Measurements from ENCODE around the gene PHTF1.

PHTF1 gene

DNA sequence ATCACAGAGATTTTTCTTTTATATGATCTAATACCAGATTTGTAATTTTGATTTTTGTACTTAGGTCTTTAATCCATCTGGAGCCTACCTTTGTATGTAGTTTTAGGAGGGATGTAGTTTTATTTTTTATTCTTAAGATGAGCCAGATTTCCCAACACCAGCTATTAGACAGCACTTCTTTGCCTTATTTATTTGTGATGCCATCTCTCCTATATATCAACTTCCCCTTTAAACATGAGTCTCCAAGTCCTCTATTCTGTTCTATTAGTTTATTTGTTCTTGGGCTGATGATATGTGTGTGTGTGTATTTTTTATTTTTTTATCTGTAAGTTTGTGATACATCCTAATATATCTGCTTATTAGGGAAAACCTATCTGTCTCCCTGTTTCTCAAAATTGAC, 94.2 kb downstream of the PHTF1 start:
- DNase-seq (ENCODE audit: low spot score): no peak

DNA sequence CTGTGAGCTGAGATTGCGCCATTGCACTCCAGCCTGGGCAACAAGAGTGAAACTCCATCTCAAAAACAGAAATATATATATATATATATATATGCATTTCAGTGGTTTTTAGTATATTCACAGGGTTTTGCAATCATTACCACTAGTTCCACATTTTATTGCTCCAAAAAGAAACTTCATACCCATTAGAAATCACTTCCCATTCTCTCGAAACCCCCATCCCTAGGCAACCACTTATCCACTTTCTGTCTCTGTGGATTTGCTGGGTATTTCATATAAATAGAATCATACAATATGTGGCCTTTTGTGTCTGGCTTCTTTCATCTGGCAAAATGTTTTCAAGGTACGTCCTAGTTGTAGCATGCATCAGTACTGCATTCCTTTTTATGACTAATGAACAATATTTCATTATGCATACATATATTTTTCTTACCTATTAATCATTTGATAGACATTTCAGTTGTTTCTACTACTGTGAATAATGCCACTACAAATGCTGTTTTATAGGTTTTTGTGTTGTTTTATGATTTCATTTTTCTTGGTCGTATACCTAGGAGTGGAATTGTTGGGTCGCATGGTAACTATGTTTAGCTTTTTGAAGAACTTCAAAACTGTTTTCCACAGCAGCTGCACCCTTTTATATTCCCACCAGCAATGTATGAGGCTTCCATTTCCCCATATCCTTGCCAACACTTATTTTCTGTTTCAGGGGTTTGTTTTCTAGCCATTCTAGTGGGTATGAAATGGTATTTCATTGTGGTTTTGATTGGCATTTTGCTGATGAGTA, 95.9 kb downstream of the PHTF1 start:
- no peak for DNase-seq (ENCODE audit: low spot score)

DNA sequence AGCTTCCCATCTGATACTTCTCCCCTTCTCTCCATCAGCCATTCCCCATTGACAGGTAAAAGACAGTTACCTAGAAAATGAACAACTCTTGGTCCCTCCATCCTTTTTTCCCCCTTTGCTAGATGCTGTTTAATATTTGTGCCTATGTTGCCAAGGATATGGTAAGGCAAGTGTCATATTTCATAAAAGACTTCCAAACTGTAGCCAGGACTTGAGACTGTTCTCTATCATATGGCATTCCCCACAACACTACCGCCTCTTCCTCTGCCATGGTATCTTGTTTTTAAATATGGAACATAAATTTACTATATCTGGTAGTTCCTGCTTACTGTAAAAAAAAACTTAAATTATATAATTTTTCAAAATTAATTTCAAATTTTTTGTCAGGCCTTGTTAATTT, 97.2 kb downstream of the PHTF1 start:
- no peak for DNase-seq (ENCODE audit: low spot score)

DNA sequence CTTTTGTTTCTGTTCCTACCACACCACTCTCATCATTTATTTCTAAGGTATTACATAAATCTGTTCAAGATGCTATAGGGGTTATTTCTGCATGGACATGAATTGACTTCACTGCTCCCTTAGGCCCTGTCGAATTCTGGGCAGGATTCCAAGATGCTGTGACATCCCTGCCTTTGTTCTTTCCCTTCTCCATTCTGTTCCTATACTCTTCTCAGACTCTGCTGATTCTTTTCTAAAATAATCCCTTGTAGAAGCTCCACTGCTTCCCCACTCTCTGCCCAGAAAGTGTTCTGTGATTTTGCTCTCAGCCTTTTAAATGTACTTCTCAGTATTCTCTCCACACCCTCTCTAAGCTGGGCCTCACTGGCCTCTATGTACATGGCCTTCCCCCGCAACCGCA, 99.2 kb downstream of the PHTF1 start:
- DNase-seq (ENCODE audit: low spot score): no peak

DNA sequence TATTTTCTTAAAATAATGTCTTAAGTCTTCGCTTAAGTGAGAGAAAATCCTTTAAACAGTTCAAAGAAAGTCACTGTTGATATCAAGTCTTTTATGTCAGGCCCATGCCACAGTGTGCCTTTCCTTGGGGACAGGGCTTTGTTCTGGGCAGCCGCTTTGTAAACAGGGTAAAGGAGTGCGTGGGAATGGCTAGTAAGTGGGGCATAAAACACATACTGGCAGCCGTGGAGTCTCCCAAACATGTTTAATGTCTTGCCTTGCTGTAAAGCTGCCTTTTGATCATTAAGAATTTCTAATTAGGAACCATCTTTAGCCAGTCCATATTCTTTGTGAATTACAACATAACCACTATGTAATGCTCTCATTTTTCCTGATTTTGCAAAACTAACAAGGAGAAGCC, 99.7 kb downstream of the PHTF1 start:
- DNase-seq (ENCODE audit: low spot score): no peak

DNA sequence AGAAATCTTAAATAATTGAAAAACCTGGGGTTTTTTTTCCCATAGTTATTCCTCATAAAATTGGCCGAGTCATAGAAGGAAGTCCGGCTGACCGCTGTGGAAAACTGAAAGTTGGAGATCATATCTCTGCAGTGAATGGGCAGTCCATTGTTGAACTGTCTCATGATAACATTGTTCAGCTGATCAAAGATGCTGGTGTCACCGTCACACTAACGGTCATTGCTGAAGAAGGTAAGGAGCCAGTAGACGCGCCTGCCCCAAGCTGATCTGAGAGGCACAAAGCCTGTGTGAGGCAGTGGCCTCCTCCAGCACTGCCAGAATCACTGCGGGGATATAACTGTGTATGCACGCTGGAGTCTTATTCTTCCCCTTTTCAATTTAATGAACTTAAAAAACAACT, 100.3 kb downstream of the PHTF1 start:
- no peak for DNase-seq (ENCODE audit: low spot score)

DNA sequence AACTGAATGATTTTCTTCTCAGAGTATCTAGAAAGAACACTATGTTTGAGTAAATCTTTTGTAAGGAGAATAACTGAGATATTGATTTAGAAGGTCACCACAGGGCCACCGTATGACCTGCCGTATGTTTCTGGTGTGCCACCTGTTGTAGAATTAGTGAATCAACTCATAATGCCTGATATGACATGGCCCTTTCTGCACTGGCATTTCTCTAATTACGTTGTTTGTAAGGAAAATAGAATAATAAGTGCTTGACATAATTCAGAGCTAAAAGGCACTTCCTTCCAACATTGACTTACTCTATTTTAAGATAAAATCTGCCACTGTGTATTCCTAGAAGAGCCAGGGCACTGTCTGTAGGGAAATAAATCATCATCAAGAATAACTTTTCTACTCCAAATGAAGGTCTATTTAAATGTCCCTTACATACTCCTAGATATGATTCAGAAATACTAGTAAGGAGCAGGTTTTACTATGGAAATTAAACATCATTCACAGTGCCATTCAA, 101.7 kb downstream of the PHTF1 start:
- no peak for DNase-seq (ENCODE audit: low spot score)

DNA sequence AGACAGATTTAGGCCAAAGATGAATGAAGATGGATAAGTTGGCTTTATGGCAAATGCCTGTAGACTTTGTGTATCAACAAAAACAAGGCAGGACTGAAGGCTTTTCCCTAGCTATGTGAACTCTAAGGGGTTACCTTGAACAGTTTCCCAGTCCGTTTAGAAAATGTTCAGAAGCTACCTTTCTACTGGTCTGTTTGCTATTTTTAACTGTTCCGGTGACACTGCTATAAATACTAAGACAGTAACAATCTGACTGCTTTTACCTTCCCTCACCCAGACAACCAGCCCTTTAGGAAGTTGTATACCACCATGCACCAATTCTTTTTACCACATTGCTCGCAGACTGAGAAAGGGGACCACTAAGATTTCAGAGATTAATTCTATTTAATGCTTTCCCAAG, 102.2 kb downstream of the PHTF1 start:
- DNase-seq (ENCODE audit: low spot score): no peak

DNA sequence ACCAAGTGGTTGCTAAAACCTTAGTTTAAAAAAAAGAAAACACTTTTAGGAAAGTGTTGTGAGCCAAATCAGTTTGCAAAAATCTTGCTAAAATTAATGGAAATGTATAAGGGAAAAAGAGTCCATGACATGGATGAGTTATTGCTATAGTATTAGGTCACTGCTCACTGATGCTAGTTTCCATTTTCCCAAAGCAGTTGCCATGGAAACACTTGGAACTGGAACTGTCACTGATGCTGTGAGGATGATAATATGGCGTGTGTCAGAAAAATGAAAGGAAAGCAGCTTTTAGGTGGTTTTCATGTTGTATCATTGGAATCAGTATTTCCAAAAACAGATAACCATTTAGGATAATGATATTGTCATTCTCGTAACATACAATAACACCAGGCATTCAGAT, 104.4 kb downstream of the PHTF1 start:
- DNase-seq (ENCODE audit: low spot score): no peak

DNA sequence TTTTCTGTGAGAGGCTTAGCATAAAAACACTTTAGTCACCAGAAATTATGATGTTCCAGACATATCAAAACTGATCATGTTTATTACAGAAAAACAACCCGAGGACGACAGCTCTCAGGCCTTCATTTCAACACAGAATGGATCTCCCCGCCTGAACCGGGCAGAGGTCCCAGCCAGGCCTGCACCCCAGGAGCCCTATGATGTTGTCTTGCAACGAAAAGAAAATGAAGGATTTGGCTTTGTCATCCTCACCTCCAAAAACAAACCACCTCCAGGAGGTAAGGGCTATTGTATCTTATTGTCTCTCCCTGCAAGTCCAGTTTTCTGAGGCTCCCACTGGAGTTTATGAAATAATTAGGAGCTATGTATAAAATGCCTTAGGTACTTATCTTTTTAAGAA, 105.5 kb downstream of the PHTF1 start:
- DNase-seq (ENCODE audit: low spot score): no peak

DNA sequence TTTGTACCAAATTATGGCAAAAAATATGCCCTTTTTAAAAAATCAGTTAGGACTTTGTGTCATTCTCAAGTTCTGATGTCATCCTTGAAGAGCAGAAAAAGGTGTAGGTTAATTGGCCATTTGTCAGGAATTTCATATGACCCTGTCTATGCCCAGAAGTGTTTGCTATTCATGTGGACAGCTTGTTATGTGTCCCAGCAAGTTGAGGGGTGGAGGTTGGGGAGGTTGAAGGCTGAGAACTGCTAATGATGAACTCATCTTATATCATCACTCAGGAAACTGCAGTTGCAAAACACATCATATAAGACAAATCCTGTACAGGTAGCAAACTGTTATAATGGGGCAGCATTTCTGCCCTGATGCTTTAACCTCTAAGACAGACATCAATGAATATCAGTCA, 106.5 kb downstream of the PHTF1 start:
- no peak for DNase-seq (ENCODE audit: low spot score)

DNA sequence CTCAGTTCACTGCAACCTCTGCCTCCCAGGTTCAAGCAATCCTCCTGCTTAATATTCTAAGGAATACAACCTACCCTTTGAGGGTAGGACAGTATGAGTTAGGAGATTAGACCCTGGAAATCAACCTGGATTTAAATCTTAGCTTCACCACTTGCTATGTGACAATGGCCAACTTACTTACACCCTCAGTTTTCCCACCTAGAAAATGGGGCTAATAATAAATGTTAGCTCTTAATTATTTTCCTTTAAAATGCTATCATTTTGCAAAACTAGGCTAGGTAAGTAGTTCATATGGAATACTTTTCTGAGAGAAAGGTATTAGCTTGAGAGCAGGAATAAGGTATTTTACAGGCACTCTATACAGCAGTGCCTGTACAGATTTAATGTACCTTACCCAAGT, 110.8 kb downstream of the PHTF1 start:
- DNase-seq (ENCODE audit: low spot score): no peak

DNA sequence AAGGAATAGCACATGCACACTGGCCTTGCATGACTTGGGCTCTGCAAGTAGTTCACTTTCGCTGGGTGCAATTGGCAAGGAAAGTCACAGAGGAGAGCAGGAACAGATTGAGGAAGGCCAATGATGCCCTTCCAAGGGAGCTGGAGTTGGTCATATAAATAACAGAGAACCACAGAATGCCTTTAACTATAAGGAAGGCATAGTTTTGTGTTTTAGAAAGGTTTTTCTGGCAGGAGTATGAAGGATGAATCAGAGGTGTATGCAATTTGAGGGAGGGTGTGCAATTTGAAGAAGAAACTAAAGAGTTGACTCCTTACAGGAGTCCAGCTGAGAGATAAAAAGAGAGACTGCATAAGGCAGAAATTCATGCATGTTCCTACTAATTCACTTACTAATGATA, 112.1 kb downstream of the PHTF1 start:
- no peak for DNase-seq (ENCODE audit: low spot score)
